ENCODE measurements around the gene R3HCC1L. TPM values are rescaled to one million over a fixed set of nuclear protein-coding genes. Genes with fewer than 3 reads are reported as not detected.

R3HCC1L gene
- total and polyA plus RNA-seq, 2 donors (not counting 1 experiment from before 2014, with no cell fraction given): 11.6 to 25.1 TPM

DNA sequence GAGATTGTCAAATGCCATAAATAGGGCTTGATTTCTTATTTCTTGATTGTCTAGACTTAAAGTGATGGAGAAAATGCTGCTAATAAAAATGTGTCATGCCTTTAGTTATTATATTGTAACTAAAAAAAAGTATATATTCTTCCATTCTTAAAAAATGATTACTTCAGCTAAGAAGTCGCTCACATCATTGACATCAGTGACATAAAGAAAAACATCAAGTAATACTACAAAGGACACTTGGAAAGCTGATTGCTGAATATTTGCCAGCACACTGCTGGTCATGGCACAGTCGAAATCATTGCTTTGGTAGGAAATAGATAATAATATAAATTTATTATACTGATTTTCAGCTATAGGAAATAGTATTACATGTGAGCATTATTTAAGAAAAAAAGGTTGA, 70.9 kb downstream of the R3HCC1L start:
- Histone ChIP-seq H4K20me1 (ENCODE audit: control insufficient read depth, insufficient read depth, low read length, poor library complexity, severe bottlenecking) (peaks cover 2% of the 10 kb centered on the region), H3K27me3 (replicated peaks in 1 of 4; ENCODE audit: control extremely low read depth in 1 of 4, control insufficient read depth in 3 of 4, insufficient read depth in 4 of 4, low read length in 3 of 4) (no peaks in the 10 kb centered on the region), H3K4me1 (ENCODE audit: control insufficient read depth in 2 of 2, insufficient read depth in 2 of 2, low read length in 2 of 2) (no peaks in the 10 kb centered on the region), H3K36me3 (replicated peaks in 1 of 2; ENCODE audit: control extremely low read depth in 1 of 2, control insufficient read depth in 1 of 2, extremely low read depth in 1 of 2, insufficient read depth in 2 of 2, low read length in 1 of 2) (peaks cover 6 to 17% of the 10 kb centered on the region in 2 experiments), H3K27ac (ENCODE audit: low read length in 2 of 2) (no peak overlapping the region), H2AFZ (ENCODE audit: insufficient read depth, low read depth, low read length, poor library complexity, severe bottlenecking) (no peak overlapping the region), H3K9ac (ENCODE audit: low read length) (no peak overlapping the region), H3K4me3 (ENCODE audit: control extremely low read depth in 1 of 5, extremely low read depth in 1 of 5, insufficient read depth in 1 of 5, low read depth in 2 of 5, low read length in 4 of 5) (no peak overlapping the region), H3K79me2 (ENCODE audit: control insufficient read depth, insufficient read depth, low read length) (peaks cover 16% of the 10 kb centered on the region), H3K9me3 (ENCODE audit: control extremely low read depth in 1 of 3, control insufficient read depth in 2 of 3, insufficient read depth in 1 of 3, low read length in 2 of 3) (no peaks in the 10 kb centered on the region), H3K4me2 (replicated peaks; ENCODE audit: low read depth, low read length, poor library complexity, severe bottlenecking) (no peak overlapping the region)
- POLR2A ChIA-PET: no interaction called here
- TF ChIP-seq, protein P1, sequence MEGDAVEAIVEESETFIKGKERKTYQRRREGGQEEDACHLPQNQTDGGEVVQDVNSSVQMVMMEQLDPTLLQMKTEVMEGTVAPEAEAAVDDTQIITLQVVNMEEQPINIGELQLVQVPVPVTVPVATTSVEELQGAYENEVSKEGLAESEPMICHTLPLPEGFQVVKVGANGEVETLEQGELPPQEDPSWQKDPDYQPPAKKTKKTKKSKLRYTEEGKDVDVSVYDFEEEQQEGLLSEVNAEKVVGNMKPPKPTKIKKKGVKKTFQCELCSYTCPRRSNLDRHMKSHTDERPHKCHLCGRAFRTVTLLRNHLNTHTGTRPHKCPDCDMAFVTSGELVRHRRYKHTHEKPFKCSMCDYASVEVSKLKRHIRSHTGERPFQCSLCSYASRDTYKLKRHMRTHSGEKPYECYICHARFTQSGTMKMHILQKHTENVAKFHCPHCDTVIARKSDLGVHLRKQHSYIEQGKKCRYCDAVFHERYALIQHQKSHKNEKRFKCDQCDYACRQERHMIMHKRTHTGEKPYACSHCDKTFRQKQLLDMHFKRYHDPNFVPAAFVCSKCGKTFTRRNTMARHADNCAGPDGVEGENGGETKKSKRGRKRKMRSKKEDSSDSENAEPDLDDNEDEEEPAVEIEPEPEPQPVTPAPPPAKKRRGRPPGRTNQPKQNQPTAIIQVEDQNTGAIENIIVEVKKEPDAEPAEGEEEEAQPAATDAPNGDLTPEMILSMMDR (IDR thresholded peaks at IDR 0.05): no peak
- no peak for TF ChIP-seq EZH2 (IDR thresholded peaks at IDR 0.05; ENCODE audit: borderline replicate concordance, insufficient read depth, low read depth, low read length, poor library complexity, severe bottlenecking)
- intact Hi-C loops (cut with micrococcal nuclease): no loop called here
- CTCF ChIA-PET: interaction anchor here (0.7 to 1.1 kb wide), 2 partner anchors 10 to 74 kb away, joined by 3 to 4 read pairs; no protein-coding TSS in a partner anchor
- no peak overlapping the region for H3K27ac Mint-ChIP-seq
- no peaks in the 10 kb centered on the region for H3K9me3 Mint-ChIP-seq (ENCODE audit: insufficient read depth)
- no peak for ATAC-seq (ENCODE audit: low read depth)
- no peak overlapping the region for H3K4me3 Mint-ChIP-seq
- DNase-seq: no peak
- no peaks in the 10 kb centered on the region for H3K27me3 Mint-ChIP-seq
- peaks cover 4% of the 10 kb centered on the region for H3K4me1 Mint-ChIP-seq
- no CpG with 5 or more reads among the region's 2 CpGs for WGBS (ENCODE audit: insufficient coverage)

DNA sequence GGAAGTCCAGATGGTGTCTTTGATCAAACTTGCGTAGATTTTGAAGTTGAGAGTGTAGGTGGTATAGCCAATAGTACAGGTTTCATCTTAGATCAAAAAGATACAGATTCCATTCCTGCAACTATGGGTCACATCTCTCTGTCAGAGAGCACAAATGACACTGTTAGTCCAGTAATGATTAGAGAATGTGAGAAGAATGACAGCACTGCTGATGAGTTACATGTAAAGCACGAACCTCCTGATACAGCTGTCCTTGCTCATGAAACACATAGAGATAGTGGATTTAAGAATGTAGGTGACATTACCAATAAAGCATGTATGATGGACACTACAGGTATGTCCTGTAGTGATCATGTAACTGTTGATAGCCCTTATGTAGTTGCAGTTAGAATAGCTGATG, 74.5 kb downstream of the R3HCC1L start:
- no peaks in the 10 kb centered on the region for H3K27me3 Mint-ChIP-seq
- H3K4me3 Mint-ChIP-seq: no peak overlapping the region
- H2AFZ ChIP-seq (ENCODE audit: insufficient read depth, low read depth, low read length, poor library complexity, severe bottlenecking): no peak overlapping the region
- ChIA-PET POLR2A (no interaction called here), CTCF (no interaction called here)
- H3K27ac Mint-ChIP-seq: no peak overlapping the region
- ATAC-seq (ENCODE audit: low read depth) (no peak), DNase-seq (no peak)
- H3K36me3 ChIP-seq (replicated peaks in 1 of 2; ENCODE audit: control extremely low read depth in 1 of 2, control insufficient read depth in 1 of 2, extremely low read depth in 1 of 2, insufficient read depth in 2 of 2, low read length in 1 of 2): peaks cover 6 to 17% of the 10 kb centered on the region in 2 experiments
- H3K4me2 ChIP-seq (replicated peaks; ENCODE audit: low read depth, low read length, poor library complexity, severe bottlenecking): no peak overlapping the region
- H4K20me1 ChIP-seq (ENCODE audit: control insufficient read depth, insufficient read depth, low read length, poor library complexity, severe bottlenecking): peaks cover 9% of the 10 kb centered on the region
- H3K4me1 ChIP-seq (ENCODE audit: control insufficient read depth in 2 of 2, insufficient read depth in 2 of 2, low read length in 2 of 2): peaks cover 0 to 7% of the 10 kb centered on the region in 2 donors
- 100% methylated on average over 1 of the region's 2 CpGs for WGBS (ENCODE audit: insufficient coverage)
- no peak for TF ChIP-seq EZH2 (IDR thresholded peaks at IDR 0.05; ENCODE audit: borderline replicate concordance, insufficient read depth, low read depth, low read length, poor library complexity, severe bottlenecking)
- TF ChIP-seq, protein P1 (IDR thresholded peaks at IDR 0.05): no peak
- peaks cover 20% of the 10 kb centered on the region for H3K79me2 ChIP-seq (ENCODE audit: control insufficient read depth, insufficient read depth, low read length)
- no peaks in the 10 kb centered on the region for H3K27me3 ChIP-seq (replicated peaks in 1 of 4; ENCODE audit: control extremely low read depth in 1 of 4, control insufficient read depth in 3 of 4, insufficient read depth in 4 of 4, low read length in 3 of 4)
- intact Hi-C loops (cut with micrococcal nuclease): no loop called here
- no peak overlapping the region for H3K27ac ChIP-seq (ENCODE audit: low read length in 2 of 2)
- H3K9me3 ChIP-seq (ENCODE audit: control extremely low read depth in 1 of 3, control insufficient read depth in 2 of 3, insufficient read depth in 1 of 3, low read length in 2 of 3): no peaks in the 10 kb centered on the region
- no peak overlapping the region for H3K9ac ChIP-seq (ENCODE audit: low read length)
- H3K4me3 ChIP-seq (ENCODE audit: control extremely low read depth in 1 of 5, extremely low read depth in 1 of 5, insufficient read depth in 1 of 5, low read depth in 2 of 5, low read length in 4 of 5): no peak overlapping the region
- no peaks in the 10 kb centered on the region for H3K9me3 Mint-ChIP-seq (ENCODE audit: insufficient read depth)
- H3K4me1 Mint-ChIP-seq: peaks cover 28% of the 10 kb centered on the region
